Measurements from ENCODE around the gene TNFSF9.
A peak's percentile ranks its signal among the peaks of the same experiment; 100 is the strongest.

The TNFSF9 gene, protein sequence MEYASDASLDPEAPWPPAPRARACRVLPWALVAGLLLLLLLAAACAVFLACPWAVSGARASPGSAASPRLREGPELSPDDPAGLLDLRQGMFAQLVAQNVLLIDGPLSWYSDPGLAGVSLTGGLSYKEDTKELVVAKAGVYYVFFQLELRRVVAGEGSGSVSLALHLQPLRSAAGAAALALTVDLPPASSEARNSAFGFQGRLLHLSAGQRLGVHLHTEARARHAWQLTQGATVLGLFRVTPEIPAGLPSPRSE

GRCh38 chr19:6530386-6531162 is at the start of gene TNFSF9:
TSS of gene TNFSF9 (plus strand) at chr19:6531026. CDS start at chr19:6531037, 11 bp downstream.
- DNase-seq, result peak; percentile 86 to 89

DNA sequence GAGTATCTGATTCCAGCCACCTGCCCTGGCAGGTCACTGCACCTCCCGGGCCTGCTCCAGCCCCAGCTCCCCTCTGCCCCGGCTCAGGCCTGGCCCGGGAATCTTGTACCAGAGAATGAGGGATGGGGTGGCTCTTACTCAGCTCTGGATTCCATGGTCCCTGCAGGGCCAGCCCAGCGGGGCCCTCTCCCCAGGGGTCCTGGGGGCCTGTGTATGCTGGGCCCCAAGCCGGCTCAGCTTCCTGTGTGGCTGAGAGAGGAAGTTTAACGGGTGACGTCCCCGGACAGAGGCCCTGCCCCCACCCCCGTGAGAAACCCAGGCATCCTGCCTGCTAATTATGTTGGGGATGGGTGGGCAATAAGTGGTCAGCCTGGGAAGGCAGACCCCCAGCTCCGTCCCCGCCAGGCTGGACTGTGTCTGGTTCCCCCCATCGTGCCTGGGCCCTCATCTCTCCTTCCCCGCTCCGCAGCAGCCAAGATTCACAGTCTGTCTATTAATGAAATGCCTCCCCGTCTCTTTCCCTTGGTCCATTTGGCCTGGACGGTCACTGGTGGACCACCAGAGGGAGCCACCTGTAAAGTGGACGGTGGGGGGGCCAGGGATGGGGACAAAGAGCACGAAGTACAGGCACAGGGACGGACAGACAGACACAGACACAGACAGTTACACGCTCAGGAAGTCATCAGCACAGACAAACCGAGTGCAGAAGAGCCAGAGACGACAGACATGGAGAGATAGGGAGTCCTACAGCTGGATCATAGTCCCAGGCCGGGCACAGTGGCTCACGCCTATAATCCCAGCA is 49.1 kb upstream of the TNFSF9 start, which contains the start of gene DENND1C:
DENND1C (minus strand) TSS at position 247 of the 802 bp plus-strand sequence; CDS start at position 155, 92 bp downstream.
- peak in 1 of 2 donors; percentile 38 for DNase-seq

DNA sequence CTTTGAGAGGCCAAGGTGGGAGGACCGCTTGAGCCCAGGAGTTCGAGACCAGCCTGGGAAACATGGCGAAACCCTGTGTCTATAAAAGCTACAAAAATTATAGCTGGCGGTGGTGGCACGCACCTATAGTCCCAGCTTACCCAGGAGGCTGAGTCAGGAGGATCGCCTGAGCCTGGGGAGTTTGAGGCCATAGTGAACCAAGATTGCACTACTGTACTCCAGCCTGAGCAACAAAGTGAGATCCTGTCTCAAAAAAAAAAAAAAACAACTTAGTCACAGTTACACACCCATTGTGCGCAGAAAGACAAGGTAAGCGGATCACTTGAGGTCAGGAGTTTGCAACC is 48.5 kb upstream of the TNFSF9 start:
- DNase-seq, result no peak

GRCh38 chr19:6483235-6483634 is 47.6 kb upstream of the TNFSF9 start:
- DNase-seq, result no peak

GRCh38 chr19:6484230-6484629 is 46.6 kb upstream of the TNFSF9 start:
- DNase-seq, result no peak

DNA sequence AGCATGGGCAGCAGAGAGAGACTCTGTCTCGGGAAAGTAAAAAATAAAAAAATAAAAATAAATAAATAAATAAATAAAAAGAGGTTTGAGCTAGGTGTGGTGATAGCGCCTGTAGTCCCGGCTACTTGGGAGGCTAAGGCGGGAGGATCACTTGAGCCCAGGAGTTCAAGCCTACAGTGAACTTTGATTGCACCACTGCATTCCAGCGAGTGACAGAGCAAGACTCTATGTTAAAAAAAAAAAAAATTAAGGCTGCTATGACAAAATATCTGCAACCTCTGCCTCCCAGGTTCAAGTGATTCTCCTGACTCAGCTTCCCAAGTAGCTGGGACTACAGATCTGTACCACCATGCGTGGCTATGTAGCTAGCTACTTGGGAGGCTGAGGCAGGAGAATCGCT is 46.0 kb upstream of the TNFSF9 start:
- no peak for DNase-seq

- no peak for DNase-seq
Observed at GRCh38 chr19:6489278-6490061, 41.4 kb upstream of the TNFSF9 start.

DNA sequence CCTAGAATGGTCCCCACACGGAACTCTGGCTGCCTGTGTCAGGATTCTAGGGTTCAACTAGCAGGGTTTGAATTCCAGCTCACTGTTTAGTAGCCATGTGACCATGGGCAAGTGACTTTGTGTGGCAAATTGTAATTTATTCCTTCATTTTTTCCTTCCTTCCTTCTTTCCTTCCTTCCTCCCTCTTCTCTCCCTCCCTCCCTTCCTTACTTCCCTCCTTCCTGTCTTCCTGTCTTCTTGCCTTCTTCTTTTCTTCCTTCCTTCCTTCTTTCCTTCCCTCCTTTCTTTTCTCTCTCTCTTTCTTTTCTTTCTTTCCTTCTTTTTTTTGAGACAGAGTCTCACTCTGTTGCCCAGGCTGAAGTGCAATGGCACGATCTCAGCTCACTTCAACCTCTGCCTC is 40.7 kb upstream of the TNFSF9 start:
- DNase-seq, result no peak

GRCh38 chr19:6491802-6492592 is 38.8 kb upstream of the TNFSF9 start:
- DNase-seq, result no peak

DNA sequence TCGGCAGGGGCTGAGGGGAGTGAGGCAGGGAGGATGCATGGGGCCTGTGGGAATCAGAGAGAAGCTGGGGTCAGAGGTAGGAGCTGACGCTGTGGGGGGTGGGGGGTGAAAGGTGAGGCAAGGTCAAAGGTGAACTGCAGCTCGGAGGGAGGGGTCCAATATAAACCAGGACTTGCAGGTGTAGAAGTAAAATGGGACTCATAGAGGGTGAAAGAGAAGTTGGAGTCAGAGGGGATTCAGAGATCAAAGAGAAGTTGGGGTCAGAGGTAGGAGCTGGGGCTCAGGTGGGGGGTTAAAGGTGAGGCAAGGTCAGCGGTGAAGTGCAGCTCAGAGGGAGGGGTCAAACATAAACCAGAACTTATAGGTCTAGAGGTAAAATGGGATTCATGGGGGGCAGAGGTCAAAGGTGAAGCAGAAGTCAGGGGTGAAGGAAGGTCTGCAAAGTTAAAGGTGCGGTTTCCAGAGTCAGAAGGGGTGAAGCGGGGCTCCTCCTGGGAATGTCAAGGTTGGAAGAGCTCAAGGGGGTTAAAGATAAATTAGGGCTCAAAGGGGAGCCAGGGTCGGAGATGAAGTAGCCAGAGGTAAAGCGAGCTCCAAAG is 36.3 kb upstream of the TNFSF9 start:
- DNase-seq, result no peak

GRCh38 chr19:6495947-6496346 is 34.9 kb upstream of the TNFSF9 start:
- DNase-seq, result no peak

DNA sequence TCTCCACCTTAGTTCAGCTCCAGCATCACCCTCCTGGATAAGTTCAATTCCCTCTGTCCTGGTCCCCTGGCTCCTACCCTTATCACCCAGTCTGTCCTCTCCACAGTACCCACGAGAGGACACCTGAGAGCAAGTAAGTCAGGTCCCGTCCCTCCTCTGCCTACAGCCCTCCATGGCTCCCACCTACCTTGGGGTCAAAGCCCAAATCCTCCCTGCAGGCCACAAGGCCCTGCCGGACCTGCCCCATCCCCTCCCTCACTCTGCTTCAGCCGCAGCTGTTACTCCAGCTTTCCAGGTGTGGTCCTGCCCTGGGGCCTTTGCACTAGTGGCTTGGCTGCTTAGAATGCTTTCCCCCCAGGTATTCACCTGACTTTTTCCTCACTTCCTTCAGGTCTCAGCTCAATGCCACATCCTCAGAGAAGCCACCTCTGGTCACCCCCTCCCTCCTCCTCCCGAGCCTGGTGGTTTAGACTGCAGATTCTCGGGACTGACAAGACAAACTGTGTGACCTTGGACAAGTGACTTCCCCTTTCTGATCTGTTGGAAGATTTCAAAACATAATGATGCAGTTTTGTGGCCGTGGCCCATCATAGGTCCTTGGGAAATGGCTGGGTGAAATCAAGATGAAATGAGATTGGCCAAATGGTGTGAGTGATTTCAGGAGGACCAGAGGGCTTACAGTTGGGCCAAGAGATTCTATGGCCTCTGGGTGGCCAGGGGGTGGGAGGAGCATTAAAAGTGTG is 32.4 kb upstream of the TNFSF9 start:
- no peak for DNase-seq

DNA sequence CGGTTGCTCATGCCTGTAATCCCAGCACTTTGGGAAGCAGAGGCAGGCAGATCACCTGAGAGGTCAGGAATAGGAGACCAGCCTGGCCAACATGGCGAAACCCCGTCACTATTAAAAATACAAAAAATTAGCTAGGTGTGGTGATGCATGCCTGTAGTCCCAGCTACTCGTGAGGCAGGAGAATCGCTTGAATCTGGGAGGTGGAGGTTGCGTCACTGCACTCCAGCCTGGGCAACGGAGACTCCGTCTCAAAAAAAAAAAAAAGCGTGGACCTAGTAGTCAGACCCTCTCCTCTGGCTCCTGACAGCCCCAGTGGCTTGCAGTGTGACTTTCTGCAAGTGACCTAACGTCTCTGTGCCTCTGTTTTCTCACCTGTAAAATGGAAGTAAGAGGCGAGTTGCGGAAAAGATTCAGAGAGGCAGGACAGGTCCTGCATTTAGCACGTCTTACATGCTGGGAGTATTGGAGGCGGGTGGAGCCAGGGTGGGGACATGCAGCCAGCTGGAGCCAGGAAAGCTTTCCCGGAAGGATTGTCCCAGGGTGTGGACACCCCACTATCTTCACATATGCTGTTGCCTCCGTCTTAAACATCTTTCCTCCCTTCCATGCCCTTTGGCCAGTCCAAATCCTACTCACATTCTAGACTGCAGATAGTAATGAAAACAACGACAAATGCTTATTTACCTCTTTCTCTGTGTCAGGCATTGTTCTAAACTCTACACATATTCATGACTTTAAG is 31.6 kb upstream of the TNFSF9 start:
- DNase-seq, result no peak

- DNase-seq, result no peak
Observed at GRCh38 chr19:6500837-6501739, 29.7 kb upstream of the TNFSF9 start.

DNA sequence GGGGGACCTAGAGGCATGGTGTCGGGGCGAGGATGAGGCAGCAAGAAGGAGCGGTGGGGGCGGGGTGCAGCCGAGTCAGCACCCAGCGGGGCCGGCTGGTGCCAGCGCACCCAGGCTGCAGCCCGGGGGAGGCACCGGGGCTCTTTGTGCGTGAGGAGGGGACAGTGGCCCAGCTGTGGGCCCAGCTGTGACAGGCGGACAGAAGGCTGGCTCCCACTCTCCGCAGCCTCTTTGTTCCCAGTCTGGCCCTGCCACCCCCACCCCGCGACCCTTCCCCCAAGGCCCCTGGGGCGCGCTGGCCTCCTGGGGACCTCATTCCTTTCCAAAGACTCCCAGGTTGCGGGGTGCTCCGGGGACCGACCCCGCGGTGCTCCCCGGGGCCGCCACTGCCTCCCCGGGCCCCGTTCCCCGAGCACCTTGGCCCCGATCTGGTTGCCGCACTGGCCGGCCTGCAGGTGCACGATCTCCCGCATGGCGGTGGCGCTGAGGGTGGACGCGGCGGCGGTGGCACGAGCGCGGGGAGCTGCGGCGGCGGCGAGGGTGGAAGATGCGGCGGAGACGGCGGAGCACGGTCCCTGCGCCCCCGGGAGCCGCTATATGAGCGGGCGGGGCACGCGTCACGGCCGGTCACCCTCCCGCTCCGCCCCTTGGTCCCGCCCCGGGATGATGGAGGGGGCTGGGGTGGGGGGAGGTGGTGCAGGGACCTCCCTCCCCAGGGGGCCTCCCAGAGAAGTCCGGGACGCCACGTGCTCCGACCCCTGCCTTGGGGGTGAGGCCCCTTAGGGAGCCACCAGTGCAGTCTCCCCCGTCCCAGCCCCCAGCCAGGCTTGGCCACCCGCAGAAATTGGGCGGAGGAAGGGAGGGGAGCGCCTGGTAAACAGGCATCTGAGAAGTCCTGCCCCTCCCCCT is 28.8 kb upstream of the TNFSF9 start, which contains the start of gene TUBB4A:
TUBB4A (minus strand) TSS at position 570 of the 909 bp plus-strand sequence; CDS start at position 473, 97 bp downstream.
- DNase-seq, result peak; percentile 67 to 83

GRCh38 chr19:6503407-6504201 is 27.2 kb upstream of the TNFSF9 start:
- no peak for DNase-seq
